C4-2B (cell line): ENCODE results near the gene WNT5B.

Experiments
- ZFX ChIP-seq: fragments of 450-650 bp; IDR thresholded peaks from 2 replicates; pipeline ENCODE4 v1.6.1; 2017
- TF ChIP-seq, protein P1 (sequence below): fragments of 450-650 bp; conservative IDR thresholded peaks from 2 replicates; pipeline ENCODE4 v1.5.1; 2017; ENCODE audit warnings: mild to moderate bottlenecking

DNA sequence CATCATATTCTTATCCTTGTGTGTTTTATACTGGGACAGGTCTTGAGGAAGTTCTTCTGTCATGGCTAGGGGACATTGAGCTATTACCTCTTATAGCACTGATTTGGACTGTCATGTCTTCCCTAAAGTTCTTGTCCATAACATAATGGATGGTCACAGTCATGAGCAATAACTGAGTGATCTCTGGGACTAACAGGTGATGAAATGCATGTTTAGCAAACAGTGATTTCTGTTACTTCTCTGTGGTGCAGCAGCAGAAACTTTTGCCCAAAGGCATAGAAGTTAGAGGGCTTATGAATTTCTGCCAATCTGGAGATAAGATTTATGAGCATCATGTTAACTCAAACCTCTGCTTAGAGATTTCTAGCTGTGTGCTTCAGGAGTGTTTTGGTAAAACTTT, 67.8 kb downstream of the WNT5B start:
- TF ChIP-seq, protein P1, sequence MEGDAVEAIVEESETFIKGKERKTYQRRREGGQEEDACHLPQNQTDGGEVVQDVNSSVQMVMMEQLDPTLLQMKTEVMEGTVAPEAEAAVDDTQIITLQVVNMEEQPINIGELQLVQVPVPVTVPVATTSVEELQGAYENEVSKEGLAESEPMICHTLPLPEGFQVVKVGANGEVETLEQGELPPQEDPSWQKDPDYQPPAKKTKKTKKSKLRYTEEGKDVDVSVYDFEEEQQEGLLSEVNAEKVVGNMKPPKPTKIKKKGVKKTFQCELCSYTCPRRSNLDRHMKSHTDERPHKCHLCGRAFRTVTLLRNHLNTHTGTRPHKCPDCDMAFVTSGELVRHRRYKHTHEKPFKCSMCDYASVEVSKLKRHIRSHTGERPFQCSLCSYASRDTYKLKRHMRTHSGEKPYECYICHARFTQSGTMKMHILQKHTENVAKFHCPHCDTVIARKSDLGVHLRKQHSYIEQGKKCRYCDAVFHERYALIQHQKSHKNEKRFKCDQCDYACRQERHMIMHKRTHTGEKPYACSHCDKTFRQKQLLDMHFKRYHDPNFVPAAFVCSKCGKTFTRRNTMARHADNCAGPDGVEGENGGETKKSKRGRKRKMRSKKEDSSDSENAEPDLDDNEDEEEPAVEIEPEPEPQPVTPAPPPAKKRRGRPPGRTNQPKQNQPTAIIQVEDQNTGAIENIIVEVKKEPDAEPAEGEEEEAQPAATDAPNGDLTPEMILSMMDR, result no peak
- TF ChIP-seq ZFX, result no peak
